Neural progenitor cell (in vitro differentiated cells): ENCODE measurements around the gene CDH23.

Experiments
- EZH2 ChIP-seq: fragments of 200-600 bp; sonication (generic); IDR thresholded peaks from 2 replicates; pipeline ENCODE4 v1.6.1; 2017; ENCODE audit warnings: antibody characterized with exemption, mild to moderate bottlenecking, moderate library complexity
- TF ChIP-seq, protein P1 (sequence below): fragments of 200-600 bp; sonication (generic); IDR thresholded peaks from 2 replicates; pipeline ENCODE4 v1.5.1; 2017; ENCODE audit warnings: antibody characterized with exemption, mild to moderate bottlenecking

DNA sequence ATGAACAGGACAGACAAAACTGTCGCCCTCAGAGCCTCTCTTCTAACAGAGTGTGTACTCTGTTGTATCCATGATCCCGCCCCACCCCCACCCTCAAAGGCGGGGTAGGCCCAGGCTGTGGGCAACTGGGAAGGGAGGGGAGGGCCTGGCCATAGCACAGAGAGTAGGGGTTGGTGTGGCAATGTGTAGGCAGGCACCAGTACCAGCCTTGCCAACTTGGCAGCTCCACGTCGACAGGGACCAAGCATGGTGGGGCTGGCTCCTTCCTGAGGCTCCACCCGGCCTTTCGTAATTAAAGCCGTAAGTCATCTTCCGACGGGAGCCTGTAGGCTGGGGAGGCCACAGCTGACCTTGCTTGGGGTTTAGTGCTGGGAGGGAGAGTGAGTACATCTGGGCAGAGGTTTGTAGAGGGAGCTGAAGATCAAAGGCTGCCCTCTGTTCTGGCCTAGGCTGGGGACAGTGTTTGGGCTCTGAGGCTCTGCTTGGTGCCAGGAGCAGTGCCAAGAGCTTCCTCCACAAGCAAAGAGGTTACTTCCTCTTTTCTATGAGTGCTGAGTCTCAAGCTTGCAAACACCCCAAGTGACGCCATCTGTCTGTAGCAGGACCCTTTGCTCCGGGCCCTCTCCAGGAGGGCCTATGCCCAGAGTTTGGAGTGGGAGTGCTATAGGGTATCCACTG is 201.2 kb downstream of the CDH23 start:
- no peak for TF ChIP-seq EZH2
- TF ChIP-seq, protein P1, sequence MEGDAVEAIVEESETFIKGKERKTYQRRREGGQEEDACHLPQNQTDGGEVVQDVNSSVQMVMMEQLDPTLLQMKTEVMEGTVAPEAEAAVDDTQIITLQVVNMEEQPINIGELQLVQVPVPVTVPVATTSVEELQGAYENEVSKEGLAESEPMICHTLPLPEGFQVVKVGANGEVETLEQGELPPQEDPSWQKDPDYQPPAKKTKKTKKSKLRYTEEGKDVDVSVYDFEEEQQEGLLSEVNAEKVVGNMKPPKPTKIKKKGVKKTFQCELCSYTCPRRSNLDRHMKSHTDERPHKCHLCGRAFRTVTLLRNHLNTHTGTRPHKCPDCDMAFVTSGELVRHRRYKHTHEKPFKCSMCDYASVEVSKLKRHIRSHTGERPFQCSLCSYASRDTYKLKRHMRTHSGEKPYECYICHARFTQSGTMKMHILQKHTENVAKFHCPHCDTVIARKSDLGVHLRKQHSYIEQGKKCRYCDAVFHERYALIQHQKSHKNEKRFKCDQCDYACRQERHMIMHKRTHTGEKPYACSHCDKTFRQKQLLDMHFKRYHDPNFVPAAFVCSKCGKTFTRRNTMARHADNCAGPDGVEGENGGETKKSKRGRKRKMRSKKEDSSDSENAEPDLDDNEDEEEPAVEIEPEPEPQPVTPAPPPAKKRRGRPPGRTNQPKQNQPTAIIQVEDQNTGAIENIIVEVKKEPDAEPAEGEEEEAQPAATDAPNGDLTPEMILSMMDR: no peak
